ENCODE measurements around the gene NIT1. TPM values are rescaled to one million over a fixed set of nuclear protein-coding genes. Genes with fewer than 3 reads are reported as not detected.

NIT1 gene
- total and polyA plus RNA-seq, 10 of the 15 experiments (the other 5 are each of a cell fraction or from before 2014, with no cell fraction given): 19.2 to 54.4 (median 28.3) TPM

DNA sequence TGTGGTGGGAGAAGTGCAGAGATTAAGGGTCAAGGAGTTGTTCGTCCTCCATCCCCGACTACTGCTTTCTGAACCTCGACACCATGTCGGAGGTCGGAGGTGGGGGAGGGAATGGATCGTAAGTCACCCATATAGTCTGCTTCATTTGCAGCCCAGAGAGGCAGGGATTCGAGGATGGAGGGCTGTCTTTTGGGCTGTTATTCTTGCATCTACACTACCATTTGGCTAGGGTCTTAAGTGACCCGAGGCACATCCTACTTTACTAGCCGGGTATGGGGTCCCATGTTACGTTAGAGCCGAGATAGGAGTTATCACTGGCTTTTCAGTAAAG is 42.0 kb downstream of the NIT1 start (continued):
- TF ChIP-seq E2F8 (IDR thresholded peaks at IDR 0.05; ENCODE audit: low read depth, partially characterized antibody): no peak
- no peak for TF ChIP-seq CEBPZ (IDR thresholded peaks at IDR 0.05; ENCODE audit: low read depth, low read length)
- TF ChIP-seq CBFB (IDR thresholded peaks at IDR 0.05; ENCODE audit: low read depth): no peak
- no peak for TF ChIP-seq MTA2 (IDR thresholded peaks at IDR 0.05; ENCODE audit: low read depth)
- TF ChIP-seq NR2C2 (IDR thresholded peaks at IDR 0.05; ENCODE audit: borderline replicate concordance, control insufficient read depth, insufficient read length, low read depth): no peak

- TF ChIP-seq SMAD1 (IDR thresholded peaks at IDR 0.05; ENCODE audit: low read depth, partially characterized antibody) (no peak), DPF2 (IDR thresholded peaks at IDR 0.05) (no peak), NBN (IDR thresholded peaks at IDR 0.05) (no peak), EZH2 (IDR thresholded peaks at IDR 0.05; ENCODE audit: borderline replicate concordance, control insufficient read depth, low read depth, low read length) (no peak), SPI1 (IDR thresholded peaks at IDR 0.05; ENCODE audit: borderline replicate concordance, insufficient read depth, low read depth, low read length) (no peak), ASH2L (IDR thresholded peaks at IDR 0.05; ENCODE audit: borderline replicate concordance, low read depth) (no peak), NFIC (IDR thresholded peaks at IDR 0.05; ENCODE audit: low read depth, low read length) (no peak)
- TF ChIP-seq, protein P1, sequence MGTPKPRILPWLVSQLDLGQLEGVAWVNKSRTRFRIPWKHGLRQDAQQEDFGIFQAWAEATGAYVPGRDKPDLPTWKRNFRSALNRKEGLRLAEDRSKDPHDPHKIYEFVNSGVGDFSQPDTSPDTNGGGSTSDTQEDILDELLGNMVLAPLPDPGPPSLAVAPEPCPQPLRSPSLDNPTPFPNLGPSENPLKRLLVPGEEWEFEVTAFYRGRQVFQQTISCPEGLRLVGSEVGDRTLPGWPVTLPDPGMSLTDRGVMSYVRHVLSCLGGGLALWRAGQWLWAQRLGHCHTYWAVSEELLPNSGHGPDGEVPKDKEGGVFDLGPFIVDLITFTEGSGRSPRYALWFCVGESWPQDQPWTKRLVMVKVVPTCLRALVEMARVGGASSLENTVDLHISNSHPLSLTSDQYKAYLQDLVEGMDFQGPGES (IDR thresholded peaks at IDR 0.05): no peak
- Histone ChIP-seq H3K9me3 (replicated peaks; ENCODE audit: control insufficient read depth, insufficient read depth, low read length) (no peaks in the 10 kb centered on the region), H2AFZ (ENCODE audit: control insufficient read depth, low read depth, low read length) (no peak overlapping the region), H3K4me3 (no peak overlapping the region), H4K20me1 (ENCODE audit: control insufficient read depth, insufficient read depth) (no peaks in the 10 kb centered on the region), H3K27ac (ENCODE audit: control insufficient read depth, insufficient read depth) (no peak overlapping the region), H3K4me2 (ENCODE audit: control insufficient read depth, insufficient read depth) (no peak overlapping the region), H3K36me3 (ENCODE audit: control insufficient read depth in 2 of 2, insufficient read depth in 2 of 2, low read length in 1 of 2) (peaks cover 0 to 16% of the 10 kb centered on the region in 2 experiments; a peak in 3 of 4 replicates), H3K4me1 (ENCODE audit: control insufficient read depth, insufficient read depth, low read length) (peaks cover 15% of the 10 kb centered on the region), H3K27me3 (replicated peaks in 1 of 2; ENCODE audit: control insufficient read depth in 2 of 2, insufficient read depth in 2 of 2, low read length in 1 of 2) (no peaks in the 10 kb centered on the region), H3K79me2 (ENCODE audit: control insufficient read depth, insufficient read depth, low read length) (peaks cover 8% of the 10 kb centered on the region), H3K9ac (ENCODE audit: control insufficient read depth, insufficient read depth, low read length) (no peak overlapping the region)
- intact Hi-C loops (cut with micrococcal nuclease; ENCODE audit: unreplicated experiment) (no loop called here), in situ Hi-C loops (cut with MboI) (no loop called here)
- 95% methylated on average over 22 of the region's 22 CpGs for WGBS (ENCODE audit: insufficient coverage, insufficient replicate concordance, low lambda C conversion rate, missing lambda C conversion rate)
- ChIA-PET POLR2A (interaction anchor here (0.6 kb wide), 1 partner anchor 10 kb away, joined by 5 read pairs; no protein-coding TSS in a partner anchor), CTCF (interaction anchor here (1.4 kb wide), 1 partner anchor 221 kb away, joined by 5 read pairs; no protein-coding TSS in a partner anchor), RAD21 (ENCODE audit: unreplicated experiment) (interaction anchor here (0.8 to 1.1 kb wide), 2 partner anchors 170 to 224 kb away, joined by 3 to 5 read pairs; no protein-coding TSS in a partner anchor), SMC1A (ENCODE audit: uncharacterized antibody, unreplicated experiment) (no interaction called here)
- DNase-seq (ENCODE audit: low read depth, low spot score) (no peak), ATAC-seq (no peak), FAIRE-seq (no peak)
- BruUV-seq (replicated peaks): no TSS peak
Measured at GRCh38 chr1:161160671-161161145, 42.8 kb downstream of the NIT1 start.

All from GM12878 (cell line).